ENCODE measurements around the gene CD44.

CD44 gene

DNA sequence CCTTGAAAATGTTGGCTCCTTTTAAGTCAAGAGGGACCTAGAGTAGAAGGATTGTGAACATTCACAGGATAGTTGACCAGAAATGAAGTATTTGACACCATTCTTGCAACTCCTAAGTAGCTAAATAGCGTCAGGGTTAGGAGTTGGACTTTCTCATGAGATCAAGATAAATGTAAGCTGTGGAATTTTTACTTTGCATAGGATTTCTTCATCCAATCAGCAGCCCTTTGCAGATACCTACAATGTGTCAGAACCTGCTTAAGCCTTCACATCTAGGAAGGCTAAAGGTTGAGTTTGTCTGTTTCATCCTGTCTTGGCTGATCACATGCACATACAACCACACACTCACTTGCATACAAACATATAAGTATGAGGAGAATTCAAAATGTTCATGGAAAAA is 32.3 kb downstream of the CD44 start:
- H3K4me3 ChIP-seq (ENCODE audit: low read length) = no peak overlapping the region

GRCh38 chr11:35173011-35173511 is 34.1 kb downstream of the CD44 start:
- Histone ChIP-seq H3K27me3 (ENCODE audit: insufficient read depth, low read length) (no peaks in the 10 kb centered on the region), H3K4me1 (ENCODE audit: insufficient read depth, low read length) (peaks cover 12% of the 10 kb centered on the region), H3K36me3 (ENCODE audit: insufficient read depth, low read length) (no peaks in the 10 kb centered on the region), H3K4me3 (ENCODE audit: low read length) (no peak overlapping the region), H3K9me3 (ENCODE audit: low read length) (no peaks in the 10 kb centered on the region), H2AFZ (ENCODE audit: low read depth, low read length) (peak overlapping the region; percentile 33)

More for the DNA sequence above, 32.3 kb downstream of the CD44 start:
- Histone ChIP-seq H3K4me1 (ENCODE audit: insufficient read depth, low read length) (peaks cover 11% of the 10 kb centered on the region), H2AFZ (ENCODE audit: low read depth, low read length) (no peak overlapping the region), H3K9me3 (ENCODE audit: low read length) (no peaks in the 10 kb centered on the region), H3K36me3 (ENCODE audit: insufficient read depth, low read length) (no peaks in the 10 kb centered on the region), H3K27me3 (ENCODE audit: insufficient read depth, low read length) (no peaks in the 10 kb centered on the region)

- H3K4me1 ChIP-seq (ENCODE audit: insufficient read depth, low read length) = peaks cover 12% of the 10 kb centered on the region
- no peaks in the 10 kb centered on the region for H3K27me3 ChIP-seq (ENCODE audit: insufficient read depth, low read length)
- H3K36me3 ChIP-seq (ENCODE audit: insufficient read depth, low read length) = no peaks in the 10 kb centered on the region
Measured at GRCh38 chr11:35173616-35174566, 34.9 kb downstream of the CD44 start.

DNA sequence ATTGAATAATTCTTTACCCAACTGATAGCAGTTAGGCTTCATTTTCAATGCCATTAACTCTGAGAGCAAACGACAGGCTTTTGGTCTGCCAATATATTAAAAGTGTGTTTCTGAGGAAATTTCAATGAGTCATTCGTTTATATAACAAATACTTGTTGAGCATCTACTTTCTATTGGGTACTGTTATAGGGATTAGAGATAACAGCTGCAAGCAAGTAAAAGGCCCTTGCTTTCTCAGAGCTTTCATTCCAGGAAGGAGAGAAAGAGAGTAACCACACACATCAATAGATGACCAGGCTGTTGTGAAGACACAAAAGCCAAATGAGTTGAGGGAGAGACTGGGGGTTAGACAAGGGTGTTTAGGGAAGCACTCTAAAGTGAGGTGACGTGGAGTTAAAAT is 35.7 kb downstream of the CD44 start:
- no peaks in the 10 kb centered on the region for H3K27me3 ChIP-seq (ENCODE audit: insufficient read depth, low read length)
- no peaks in the 10 kb centered on the region for H3K9me3 ChIP-seq (ENCODE audit: low read length)
- peaks cover 20% of the 10 kb centered on the region for H3K4me1 ChIP-seq (ENCODE audit: insufficient read depth, low read length)
- no peak overlapping the region for H2AFZ ChIP-seq (ENCODE audit: low read depth, low read length)
- H3K4me3 ChIP-seq (ENCODE audit: low read length) = no peak overlapping the region
- no peaks in the 10 kb centered on the region for H3K36me3 ChIP-seq (ENCODE audit: insufficient read depth, low read length)

More at GRCh38 chr11:35173616-35174566, 34.9 kb downstream of the CD44 start:
- H2AFZ ChIP-seq (ENCODE audit: low read depth, low read length) = no peak overlapping the region
- no peaks in the 10 kb centered on the region for H3K9me3 ChIP-seq (ENCODE audit: low read length)
- no peak overlapping the region for H3K4me3 ChIP-seq (ENCODE audit: low read length)

- H3K4me3 ChIP-seq (ENCODE audit: low read length) = no peak overlapping the region
- peaks cover 32% of the 10 kb centered on the region for H3K4me1 ChIP-seq (ENCODE audit: insufficient read depth, low read length)
- H3K36me3 ChIP-seq (ENCODE audit: insufficient read depth, low read length) = no peaks in the 10 kb centered on the region
- no peaks in the 10 kb centered on the region for H3K27me3 ChIP-seq (ENCODE audit: insufficient read depth, low read length)
- no peak overlapping the region for H2AFZ ChIP-seq (ENCODE audit: low read depth, low read length)
- no peaks in the 10 kb centered on the region for H3K9me3 ChIP-seq (ENCODE audit: low read length)
Measured at GRCh38 chr11:35177370-35177769, 38.4 kb downstream of the CD44 start.

GRCh38 chr11:35178067-35178805 is 39.3 kb downstream of the CD44 start:
- H3K9me3 ChIP-seq (ENCODE audit: low read length) = no peaks in the 10 kb centered on the region
- no peaks in the 10 kb centered on the region for H3K36me3 ChIP-seq (ENCODE audit: insufficient read depth, low read length)
- H3K27me3 ChIP-seq (ENCODE audit: insufficient read depth, low read length) = no peaks in the 10 kb centered on the region
- H3K4me3 ChIP-seq (ENCODE audit: low read length) = no peak overlapping the region
- no peak overlapping the region for H2AFZ ChIP-seq (ENCODE audit: low read depth, low read length)
- peaks cover 29% of the 10 kb centered on the region for H3K4me1 ChIP-seq (ENCODE audit: insufficient read depth, low read length)

DNA sequence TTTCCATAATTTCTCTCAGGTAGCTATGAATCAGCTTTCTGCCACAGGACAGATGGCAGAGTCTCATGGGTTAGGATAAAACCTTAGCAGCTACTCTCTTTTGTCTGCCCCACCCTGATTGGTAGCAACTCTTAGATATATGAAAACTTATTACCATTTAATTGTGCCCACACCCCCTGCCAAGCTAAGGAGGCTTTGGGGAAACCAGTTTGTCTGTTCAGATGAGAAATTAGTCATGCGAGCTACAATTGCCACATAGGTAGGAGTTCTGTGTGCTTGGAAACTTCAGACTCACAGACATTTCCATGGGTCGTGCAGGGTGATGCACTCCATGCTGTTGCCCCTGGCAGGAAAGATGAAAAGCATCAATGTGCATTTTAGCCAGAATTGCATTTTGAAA is 39.9 kb downstream of the CD44 start:
- no peaks in the 10 kb centered on the region for H3K36me3 ChIP-seq (ENCODE audit: insufficient read depth, low read length)
- no peaks in the 10 kb centered on the region for H3K27me3 ChIP-seq (ENCODE audit: insufficient read depth, low read length)
- peaks cover 24% of the 10 kb centered on the region for H3K4me1 ChIP-seq (ENCODE audit: insufficient read depth, low read length)
- no peak overlapping the region for H2AFZ ChIP-seq (ENCODE audit: low read depth, low read length)
- H3K9me3 ChIP-seq (ENCODE audit: low read length) = no peaks in the 10 kb centered on the region
- H3K4me3 ChIP-seq (ENCODE audit: low read length) = no peak overlapping the region

GRCh38 chr11:35179466-35180135 is 40.6 kb downstream of the CD44 start:
- Histone ChIP-seq H2AFZ (ENCODE audit: low read depth, low read length) (no peak overlapping the region), H3K4me1 (ENCODE audit: insufficient read depth, low read length) (peaks cover 24% of the 10 kb centered on the region), H3K9me3 (ENCODE audit: low read length) (no peaks in the 10 kb centered on the region), H3K36me3 (ENCODE audit: insufficient read depth, low read length) (no peaks in the 10 kb centered on the region), H3K4me3 (ENCODE audit: low read length) (no peak overlapping the region), H3K27me3 (ENCODE audit: insufficient read depth, low read length) (no peaks in the 10 kb centered on the region)

DNA sequence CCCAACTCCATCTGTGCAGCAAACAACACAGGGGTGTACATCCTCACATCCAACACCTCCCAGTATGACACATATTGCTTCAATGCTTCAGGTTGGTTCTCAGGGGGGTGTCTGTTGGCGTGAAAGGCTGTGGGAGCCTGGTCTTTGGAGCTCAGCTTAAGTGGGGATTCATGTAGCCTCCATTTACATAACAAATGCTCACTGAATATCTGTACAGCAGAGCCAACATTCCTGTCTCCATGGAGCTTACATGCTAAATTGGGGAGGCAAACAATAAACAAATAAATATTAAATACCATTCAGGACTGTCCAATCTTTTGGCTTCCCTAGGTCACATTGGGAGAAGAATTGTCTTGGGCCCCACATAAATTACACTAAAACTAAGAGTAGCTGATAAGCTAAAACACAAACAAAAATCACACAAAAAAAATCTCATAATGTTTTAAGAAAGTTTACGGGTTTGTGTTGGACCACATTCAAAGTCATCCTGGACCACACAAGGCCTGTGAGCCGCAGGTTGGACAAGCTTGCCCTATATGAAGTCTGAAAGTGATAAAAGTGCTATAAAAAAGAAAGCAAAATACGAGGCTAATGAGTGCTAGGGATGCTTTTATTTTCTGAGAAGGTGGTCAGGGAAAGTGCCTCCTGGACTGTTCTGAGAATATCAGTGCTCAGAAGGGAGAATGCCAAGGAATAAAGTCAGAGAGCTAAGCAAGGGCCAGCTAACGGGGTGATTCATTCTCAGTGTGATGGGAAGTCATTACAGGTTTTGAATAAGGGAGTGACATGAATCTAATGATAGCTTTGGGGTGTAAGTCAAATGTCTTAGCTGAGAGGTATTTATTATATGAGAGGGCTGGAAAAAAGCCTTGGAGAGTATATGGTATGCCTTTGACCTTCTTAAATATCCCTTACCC is 41.6 kb downstream of the CD44 start:
- H3K27me3 ChIP-seq (ENCODE audit: insufficient read depth, low read length) = no peaks in the 10 kb centered on the region
- H3K4me3 ChIP-seq (ENCODE audit: low read length) = no peak overlapping the region
- H3K4me1 ChIP-seq (ENCODE audit: insufficient read depth, low read length) = peaks cover 24% of the 10 kb centered on the region
- H2AFZ ChIP-seq (ENCODE audit: low read depth, low read length) = no peak overlapping the region
- no peaks in the 10 kb centered on the region for H3K36me3 ChIP-seq (ENCODE audit: insufficient read depth, low read length)
- no peaks in the 10 kb centered on the region for H3K9me3 ChIP-seq (ENCODE audit: low read length)

DNA sequence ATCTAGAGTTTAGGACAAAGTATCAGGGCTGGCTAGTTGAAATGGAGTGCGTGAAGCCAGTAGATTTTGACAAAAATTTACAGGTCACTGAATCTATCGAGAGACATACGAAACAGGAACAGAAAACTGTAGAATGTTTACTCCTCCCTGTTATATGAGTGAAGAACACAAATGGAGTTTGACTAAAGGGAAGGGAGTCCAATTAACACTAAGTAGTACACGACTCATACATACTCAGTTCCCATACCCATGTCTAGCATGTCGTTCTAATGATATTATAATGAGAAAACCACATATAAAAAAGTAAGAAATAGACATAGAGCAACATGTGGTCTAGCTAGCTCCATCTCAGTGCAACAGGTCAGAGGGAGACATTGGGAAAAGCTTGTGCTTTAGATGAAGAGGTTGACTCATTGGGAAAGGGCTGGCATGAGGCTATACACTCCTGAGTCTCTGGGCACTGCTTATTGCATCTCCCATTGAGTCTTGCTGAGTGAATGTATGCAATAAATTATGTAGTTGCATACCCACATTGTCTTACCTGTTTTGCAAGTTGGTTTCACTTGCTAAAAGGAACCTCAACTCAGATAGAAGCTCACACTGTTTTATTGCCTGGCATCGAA is 43.5 kb downstream of the CD44 start:
- H3K27me3 ChIP-seq (ENCODE audit: insufficient read depth, low read length) = no peaks in the 10 kb centered on the region
- H3K9me3 ChIP-seq (ENCODE audit: low read length) = no peaks in the 10 kb centered on the region
- no peaks in the 10 kb centered on the region for H3K36me3 ChIP-seq (ENCODE audit: insufficient read depth, low read length)
- peaks cover 21% of the 10 kb centered on the region for H3K4me1 ChIP-seq (ENCODE audit: insufficient read depth, low read length)
- no peak overlapping the region for H2AFZ ChIP-seq (ENCODE audit: low read depth, low read length)
- H3K4me3 ChIP-seq (ENCODE audit: low read length) = no peak overlapping the region

- Histone ChIP-seq H3K9me3 (ENCODE audit: low read length) (no peaks in the 10 kb centered on the region), H3K27me3 (ENCODE audit: insufficient read depth, low read length) (no peaks in the 10 kb centered on the region), H2AFZ (ENCODE audit: low read depth, low read length) (peak overlapping the region; percentile 84), H3K4me1 (ENCODE audit: insufficient read depth, low read length) (peaks cover 20% of the 10 kb centered on the region), H3K36me3 (ENCODE audit: insufficient read depth, low read length) (no peaks in the 10 kb centered on the region), H3K4me3 (ENCODE audit: low read length) (no peak overlapping the region)
Measured at GRCh38 chr11:35183326-35183925, 44.5 kb downstream of the CD44 start.
